GM18508 (cell line): ENCODE results near the gene NEK9.
"Not testable (repeated sequence)": the region's sequence is repeated elsewhere in the genome, so short reads cannot be mapped to it uniquely, and the experiment has no call there.

Source experiments
- ATAC-seq: cut with Tn5 transposase; IDR thresholded peaks from one replicate; pipeline ENCODE4 v1.9.1; 2021; ENCODE audit warnings: moderate number of reproducible peaks; ENCODE audit not compliant: insufficient read depth, unreplicated experiment

Gene NEK9

DNA sequence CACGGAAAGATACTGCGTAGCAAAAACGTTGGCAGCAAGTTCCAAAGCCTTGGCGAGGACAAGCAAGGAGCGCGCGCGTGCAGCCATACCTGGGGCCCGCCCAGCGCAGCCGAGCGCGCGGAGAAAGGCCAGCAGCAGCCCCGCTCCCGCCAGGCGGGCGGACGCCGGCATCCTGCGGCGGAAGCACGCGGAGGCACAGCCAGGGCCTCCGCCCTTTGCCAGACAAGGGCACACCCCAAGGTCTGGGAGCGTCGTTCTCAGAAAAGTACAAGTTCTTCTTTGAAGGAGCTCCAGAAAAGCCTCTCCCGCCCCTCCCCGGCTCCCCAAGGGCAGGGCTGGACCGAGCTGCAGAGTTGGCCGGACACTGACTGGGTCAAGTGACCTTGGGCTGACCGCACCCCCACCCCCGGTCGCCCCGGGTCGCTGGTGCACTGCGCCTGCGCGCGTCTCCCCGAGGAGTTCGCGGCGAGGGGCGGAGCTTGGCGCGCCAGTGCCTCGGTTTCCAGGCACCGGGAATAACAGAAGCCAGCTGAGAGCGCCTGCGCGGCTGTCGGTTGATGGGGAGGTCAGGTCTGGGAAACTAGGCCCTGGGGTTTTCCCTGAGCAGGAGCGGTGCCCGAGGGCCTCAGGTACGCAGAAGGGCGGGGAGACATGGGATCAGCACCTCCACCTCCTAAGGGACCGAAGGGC is 57.6 kb downstream of the NEK9 start, which contains the start of gene ZC2HC1C:
TSS of gene ZC2HC1C (plus strand) at position 521 of the 690 bp plus-strand sequence. CDS start 933 bp downstream, outside the sequence.
- no peak for ATAC-seq

DNA sequence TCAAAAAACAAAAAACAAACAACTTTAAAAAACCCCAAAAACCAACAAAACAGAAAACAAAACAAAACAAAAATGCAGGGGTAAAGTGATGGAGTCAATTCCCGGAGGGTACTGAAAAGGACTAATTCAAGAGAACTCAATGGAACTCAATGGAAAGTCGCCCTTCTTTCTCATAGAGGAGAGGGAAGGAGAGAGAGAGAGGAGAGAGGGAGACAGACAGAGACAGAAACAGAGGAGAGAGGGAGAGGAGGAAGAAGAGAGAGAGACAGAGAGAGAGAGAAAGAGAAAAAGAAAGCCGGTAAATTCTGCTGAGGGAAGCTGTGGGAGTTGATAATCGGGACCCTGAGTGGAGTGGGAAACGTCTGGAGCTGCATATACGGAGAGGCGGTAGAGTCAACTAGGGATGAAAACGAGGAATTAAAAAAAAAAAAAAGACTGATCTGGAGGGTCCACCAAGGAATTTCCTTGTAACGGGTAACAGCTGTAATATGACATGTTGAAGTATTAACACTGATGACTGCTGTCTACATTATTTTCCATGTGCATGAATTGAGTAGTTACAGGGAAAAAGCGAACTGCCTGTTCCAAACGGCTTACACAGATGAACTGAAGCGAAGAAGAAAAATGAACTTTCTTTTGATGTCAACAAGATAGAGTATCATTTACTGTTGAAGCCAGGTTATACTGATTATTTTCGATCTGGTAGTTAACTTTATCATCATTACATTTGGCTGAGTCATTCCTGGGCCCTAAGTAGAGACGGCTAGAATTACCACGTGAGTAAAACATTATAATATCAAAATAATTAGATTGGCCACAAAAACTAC is 58.3 kb downstream of the NEK9 start:
- no peak for ATAC-seq

GRCh38 chr14:75067765-75068164 is 59.1 kb downstream of the NEK9 start:
- ATAC-seq: not testable (repeated sequence)

- ATAC-seq: no peak
Measured at GRCh38 chr14:75067212-75067611, 59.6 kb downstream of the NEK9 start.

DNA sequence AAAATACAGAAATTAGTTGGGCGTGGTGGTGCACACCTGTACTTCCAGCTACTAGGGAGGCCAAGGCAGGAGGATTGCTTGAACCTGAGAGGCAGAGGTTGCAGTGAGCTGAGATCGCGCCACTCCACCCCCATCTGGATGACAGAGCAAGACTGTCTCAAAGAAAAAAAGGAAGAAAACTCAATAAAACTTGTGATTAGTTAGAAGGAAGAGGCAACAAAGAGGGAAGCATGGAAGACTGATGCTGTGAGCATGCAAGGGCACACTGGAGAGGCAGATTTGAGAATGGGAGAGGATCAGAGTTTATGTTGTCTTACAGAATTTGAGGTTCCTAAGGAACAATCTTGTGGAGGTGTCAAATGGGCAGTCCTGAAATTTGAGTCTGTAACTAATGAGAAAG is 60.2 kb downstream of the NEK9 start:
- no peak for ATAC-seq

- no peak for ATAC-seq
Measured at GRCh38 chr14:75064205-75064567, 62.7 kb downstream of the NEK9 start.

DNA sequence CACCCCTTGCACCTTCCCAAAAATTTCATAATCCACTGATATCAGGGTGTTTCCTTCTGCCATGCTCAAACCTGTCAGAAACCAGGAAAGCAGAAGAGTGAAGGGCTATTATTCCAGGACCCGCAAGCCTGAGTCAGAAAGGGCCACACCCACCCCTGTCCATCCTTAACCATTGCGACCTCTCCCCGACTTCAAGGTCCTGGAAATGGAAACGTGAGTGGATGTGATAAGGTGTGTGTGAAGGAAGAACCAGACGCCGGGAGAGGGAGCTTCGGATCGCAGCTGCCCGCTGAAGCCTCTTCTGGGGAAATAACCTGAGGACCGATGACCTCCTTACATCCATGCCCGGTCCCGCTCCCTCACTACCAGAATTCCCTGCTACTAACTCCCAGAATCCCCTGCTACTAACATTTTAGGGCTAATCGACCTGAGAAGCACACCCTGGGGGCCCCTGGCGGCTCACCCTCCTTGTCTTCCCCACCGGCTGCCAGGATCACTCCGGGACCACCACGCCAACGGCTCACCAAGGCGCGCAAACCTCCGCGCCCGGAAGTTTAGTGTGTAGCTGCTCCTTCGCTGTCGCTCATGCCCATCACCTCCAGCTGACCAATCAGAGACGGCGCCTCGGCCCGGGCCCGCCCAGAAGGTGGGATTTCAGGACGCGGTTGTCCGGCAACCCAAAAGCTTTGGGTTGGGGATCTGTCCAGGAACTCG is 63.2 kb downstream of the NEK9 start, which contains the start of gene ACYP1:
TSS of gene ACYP1 (minus strand) at position 534 of the 714 bp plus-strand sequence. CDS start at position 63, 471 bp downstream.
- ATAC-seq: peak; percentile 50

- ATAC-seq: no peak
Measured at GRCh38 chr14:75063013-75063412, 63.8 kb downstream of the NEK9 start.

- no peak for ATAC-seq
Measured at GRCh38 chr14:75060420-75060819, 66.4 kb downstream of the NEK9 start.

- no peak for ATAC-seq
Measured at GRCh38 chr14:75059642-75060041, 67.2 kb downstream of the NEK9 start.

- ATAC-seq: no peak
Measured at GRCh38 chr14:75054421-75054820, 72.4 kb downstream of the NEK9 start.

DNA sequence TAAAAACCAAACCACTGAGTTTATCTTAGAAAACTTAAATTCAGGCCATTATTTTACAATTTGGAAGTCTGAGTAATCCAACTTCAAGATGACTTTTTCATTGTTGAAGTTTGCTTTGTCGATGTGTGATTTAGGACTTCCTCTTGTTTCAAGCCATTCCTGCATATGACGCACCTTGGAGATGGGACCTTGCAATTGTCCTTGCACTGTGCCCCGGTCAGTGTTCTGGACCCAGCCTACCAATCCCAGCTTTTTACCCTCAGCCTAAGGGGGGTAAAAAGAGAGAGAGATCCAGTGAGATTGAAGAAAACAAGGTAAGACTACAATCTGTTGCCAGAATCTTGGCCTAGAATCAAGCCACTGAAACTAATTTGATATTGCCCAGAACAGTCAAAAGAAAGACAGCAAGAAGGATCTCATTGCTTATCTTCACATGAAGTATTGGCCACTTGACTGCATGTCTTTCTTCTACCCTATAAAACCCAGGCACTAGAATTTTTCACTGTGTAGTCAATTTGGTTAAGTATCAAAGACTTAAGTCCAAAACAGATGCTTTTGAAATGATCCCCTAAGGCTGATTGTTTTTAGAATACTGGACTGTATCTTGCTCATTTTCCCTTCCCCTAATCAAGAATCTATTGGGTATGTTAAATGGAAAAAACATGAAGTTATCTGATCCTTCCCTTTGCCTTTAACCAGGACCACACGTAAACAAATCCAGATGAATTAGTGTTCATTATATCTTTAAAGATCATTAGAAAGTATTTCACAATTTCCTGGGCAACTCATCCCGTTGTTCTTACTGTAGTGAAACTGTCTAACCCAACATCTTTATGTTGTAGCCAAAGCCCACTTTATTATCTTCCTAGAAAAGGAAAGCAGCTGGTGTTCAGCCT is 73.2 kb downstream of the NEK9 start:
- ATAC-seq: no peak

- no peak for ATAC-seq
Measured at GRCh38 chr14:75051556-75051899, 75.3 kb downstream of the NEK9 start.

- no peak for ATAC-seq
Measured at GRCh38 chr14:75050852-75051555, 75.8 kb downstream of the NEK9 start, which contains the start of gene MLH3. Gene MLH3 (minus strand): TSS chr14:75051467. CDS start chr14:75049655, 1,812 bp downstream.

DNA sequence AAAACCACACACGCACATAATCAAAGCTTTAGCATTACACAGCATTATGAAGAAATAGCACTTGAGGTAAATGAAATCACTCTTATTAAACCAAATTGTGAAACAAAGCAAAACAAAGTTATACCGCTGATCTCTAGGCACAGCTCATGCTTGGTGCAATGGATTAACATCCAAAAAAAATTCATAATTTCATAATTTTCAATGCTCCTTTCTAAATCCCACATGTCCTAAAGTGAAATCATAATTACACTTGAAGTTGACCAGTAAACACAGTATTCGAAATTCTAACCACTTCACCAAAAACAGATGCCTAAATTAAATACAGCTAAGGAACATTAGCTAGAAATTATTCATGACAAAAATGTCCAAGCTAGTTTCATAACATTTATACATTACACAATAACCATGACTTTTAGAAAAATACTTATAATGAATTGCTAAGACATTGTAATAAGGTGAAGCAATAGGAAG is 77.1 kb downstream of the NEK9 start:
- no peak for ATAC-seq

GRCh38 chr14:75049136-75049535 is 77.7 kb downstream of the NEK9 start:
- ATAC-seq: no peak

DNA sequence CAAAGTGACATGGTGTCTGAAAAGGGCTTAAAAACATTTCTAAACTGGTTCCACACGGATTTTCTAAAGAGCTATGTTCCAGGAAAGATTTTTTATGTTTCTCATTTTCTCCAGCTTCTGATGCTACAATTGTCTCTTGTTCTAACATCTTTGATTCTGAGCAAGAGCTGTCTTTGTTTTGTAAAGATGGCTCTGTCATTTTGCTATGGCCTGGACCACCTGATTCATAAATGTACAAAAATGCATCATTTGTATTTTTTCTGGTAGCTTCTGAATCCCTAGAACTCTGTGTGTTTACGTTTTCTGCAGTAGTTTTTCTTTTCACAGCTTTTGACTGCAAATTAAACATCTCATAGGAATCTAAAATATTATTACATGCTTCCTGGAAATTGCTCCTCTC is 78.7 kb downstream of the NEK9 start:
- no peak for ATAC-seq

DNA sequence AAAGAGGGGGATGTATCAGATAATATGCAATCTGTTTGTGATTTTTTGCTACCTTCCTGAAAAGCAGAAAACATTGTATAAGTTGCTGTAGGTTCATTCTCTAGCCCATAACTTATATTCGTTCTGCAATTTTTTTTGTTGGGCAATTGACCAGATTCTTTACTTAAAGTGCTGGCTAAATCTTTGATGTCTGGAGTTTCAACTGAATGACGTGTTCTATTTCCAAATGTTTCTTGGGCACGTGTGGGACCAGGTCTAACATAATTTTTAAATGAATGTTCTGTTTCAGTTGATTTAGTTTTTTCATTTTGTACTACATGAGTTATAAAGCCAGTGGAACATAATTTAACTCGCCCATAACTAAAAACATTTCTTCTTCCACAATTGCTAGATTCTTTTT is 79.3 kb downstream of the NEK9 start:
- no peak for ATAC-seq

DNA sequence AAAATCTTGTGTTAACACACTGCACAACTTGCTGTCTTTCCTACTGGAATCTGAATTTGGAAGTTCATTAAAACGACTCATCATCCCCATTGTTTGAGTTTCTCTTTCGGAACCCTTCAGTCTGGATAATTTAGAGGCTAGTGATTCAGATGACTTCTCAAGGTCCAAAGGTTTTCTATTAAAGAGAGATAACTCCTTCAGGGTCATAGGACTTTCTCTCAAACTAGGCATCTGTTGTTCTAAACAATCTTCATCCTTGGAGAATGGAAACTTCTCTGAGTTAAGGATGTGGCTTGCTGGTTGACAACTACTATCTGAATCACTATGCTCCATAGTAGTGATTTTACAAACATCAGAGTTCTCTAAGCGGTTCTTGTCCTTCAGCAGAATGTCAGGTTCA is 79.9 kb downstream of the NEK9 start:
- no peak for ATAC-seq
